Hematopoietic multipotent progenitor cell (in vitro differentiated cells): ENCODE results near the gene TNFRSF19. TPM values are rescaled to one million over a fixed set of nuclear protein-coding genes. Genes with fewer than 3 reads are reported as not detected.

Experiments used
- DNase-seq, 3 donors: peaks; one replicate each; pipeline ENCODE4 v3.0.0-alpha.2; 2011 to 2015; ENCODE audit warnings: low read depth in 2 of 3, low spot score in 2 of 3
- total RNA-seq: library from RNA; depleted of rRNA; stranded (reverse); fragments of >200 nt; gene quantifications from one replicate; pipeline ENCODE4 v1.2.3, GENCODE V29; 2012

TNFRSF19 gene
- total RNA-seq, 1 donor, result 1.1 TPM

DNA sequence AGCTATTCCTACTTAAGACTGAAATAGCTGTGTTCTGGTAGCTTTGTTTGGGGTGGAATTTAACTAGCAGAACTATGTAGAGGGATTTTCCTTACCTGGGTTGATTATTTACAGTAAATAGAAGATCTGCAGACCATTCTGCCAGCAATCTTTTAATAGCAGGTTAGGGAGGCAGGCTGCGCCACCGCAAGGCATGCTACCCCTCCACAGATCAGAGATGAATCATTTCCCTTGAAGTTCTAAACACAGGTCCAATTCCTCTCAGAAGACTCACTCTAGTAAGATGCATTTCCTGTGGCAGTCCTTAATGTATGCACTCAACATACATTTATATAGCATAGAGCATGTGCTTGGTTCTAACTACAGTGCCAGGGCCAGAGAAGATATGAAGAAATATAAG lies 109.0 kb downstream of the TNFRSF19 start:
- DNase-seq, result no peak

- DNase-seq, result no peak
These were observed 110.8 kb downstream of the TNFRSF19 start for GRCh38 chr13:23680845-23681669.

DNA sequence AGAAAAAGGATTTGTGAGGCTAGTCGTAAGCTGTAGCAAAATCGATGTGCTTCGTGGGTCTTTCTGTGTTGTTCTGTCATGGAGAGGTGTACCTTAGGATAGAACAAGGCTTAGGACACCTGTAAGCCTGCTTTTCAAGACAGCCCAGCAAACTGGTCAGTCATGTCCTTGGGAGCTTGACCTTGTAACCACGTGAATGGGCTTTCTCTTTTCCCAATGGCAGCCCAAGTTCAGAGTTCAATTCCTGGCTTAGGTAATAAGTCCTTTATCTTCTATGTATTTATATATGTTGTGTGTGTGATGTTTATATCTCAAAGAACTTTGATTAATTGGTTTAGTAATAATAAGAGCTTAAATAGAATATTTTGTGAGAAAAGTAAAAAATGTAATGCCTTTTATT lies 112.9 kb downstream of the TNFRSF19 start:
- no peak for DNase-seq

- DNase-seq, result peak in 1 of 3 donors; percentile 7
These were observed 114.4 kb downstream of the TNFRSF19 start for GRCh38 chr13:23684647-23685046.

DNA sequence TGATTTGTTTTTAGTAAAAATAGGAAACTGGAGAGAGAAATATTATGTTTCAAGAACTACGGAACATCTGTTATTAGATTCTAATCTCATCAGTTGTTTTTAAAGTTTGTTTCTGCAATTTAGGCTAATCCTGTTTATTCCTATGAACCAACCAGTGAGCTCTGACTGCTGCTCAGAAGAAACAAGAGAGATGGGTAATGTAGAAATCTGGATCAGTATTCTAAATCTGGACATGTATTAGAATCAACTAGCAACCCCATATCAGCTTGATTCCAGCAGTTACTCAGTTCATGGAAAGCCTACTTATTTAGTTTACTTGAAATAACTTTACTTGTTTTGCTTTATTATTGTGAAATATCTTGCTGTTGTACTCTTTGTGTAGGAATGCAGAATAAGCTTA lies 115.2 kb downstream of the TNFRSF19 start:
- no peak for DNase-seq

- no peak for DNase-seq
These were observed 116.7 kb downstream of the TNFRSF19 start for GRCh38 chr13:23686948-23687347.

- DNase-seq, result no peak
These were observed 117.4 kb downstream of the TNFRSF19 start for GRCh38 chr13:23687614-23688013.

DNA sequence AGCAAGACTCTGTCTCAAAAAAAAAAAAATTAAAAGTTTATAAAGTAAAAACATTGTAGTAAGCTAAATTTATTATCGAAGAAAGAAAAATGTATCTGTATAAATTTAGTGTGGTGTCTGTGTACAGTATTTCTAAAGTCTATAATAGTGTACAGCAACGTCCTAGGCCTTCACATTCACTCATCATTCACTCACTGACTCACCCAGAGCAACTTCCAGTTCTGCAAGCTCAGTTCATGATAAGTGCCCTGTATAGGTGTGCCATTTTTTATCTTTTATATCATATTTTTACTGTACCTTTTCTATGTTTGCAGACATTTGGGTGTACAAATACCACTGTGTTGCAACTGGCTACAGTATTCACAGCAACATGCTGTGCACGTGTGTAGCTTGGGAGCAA lies 118.1 kb downstream of the TNFRSF19 start:
- DNase-seq, result no peak

DNA sequence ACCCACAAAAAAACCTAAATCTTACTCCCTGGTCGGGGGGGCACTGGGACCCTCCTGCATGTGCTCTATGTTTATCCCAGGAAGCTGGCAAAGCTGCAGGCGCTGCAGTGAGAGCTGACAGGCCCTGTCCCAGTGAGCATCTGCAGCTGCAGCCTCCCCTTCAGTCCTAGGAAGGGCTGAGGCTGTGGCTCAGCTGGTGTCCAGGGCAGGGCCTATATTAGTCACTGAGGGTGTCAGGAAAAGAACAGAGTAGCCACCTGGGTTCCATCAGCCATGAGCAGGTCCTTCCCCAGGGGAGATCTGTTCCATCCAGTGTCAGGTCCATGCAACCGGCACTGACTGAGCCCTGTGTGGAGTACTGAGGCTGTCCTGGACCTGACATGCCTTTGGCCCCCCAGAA lies 120.5 kb downstream of the TNFRSF19 start:
- no peak for DNase-seq

- DNase-seq, result no peak
These were observed 122.6 kb downstream of the TNFRSF19 start for GRCh38 chr13:23692816-23693215.

DNA sequence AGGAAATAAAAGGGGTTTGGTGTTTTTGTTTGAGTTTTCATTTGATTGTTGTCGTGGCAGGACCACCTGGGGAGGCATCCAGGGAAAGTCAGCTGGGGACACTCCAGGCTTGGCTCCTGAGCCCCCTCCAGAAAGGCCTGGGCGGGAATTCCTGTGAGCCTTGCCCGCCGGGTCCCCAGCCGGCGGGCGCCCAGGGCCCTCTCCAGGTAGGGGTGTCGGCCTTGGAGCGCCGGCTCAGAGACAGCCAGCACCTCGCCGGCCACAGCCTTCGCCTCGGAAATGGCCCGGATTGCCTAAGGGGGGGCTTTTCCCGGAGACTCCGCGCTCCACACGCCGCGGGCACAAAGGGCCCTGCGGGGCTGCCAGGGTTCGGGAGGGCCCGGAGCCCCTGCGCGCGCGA lies 125.0 kb downstream of the TNFRSF19 start:
- DNase-seq, result no peak

DNA sequence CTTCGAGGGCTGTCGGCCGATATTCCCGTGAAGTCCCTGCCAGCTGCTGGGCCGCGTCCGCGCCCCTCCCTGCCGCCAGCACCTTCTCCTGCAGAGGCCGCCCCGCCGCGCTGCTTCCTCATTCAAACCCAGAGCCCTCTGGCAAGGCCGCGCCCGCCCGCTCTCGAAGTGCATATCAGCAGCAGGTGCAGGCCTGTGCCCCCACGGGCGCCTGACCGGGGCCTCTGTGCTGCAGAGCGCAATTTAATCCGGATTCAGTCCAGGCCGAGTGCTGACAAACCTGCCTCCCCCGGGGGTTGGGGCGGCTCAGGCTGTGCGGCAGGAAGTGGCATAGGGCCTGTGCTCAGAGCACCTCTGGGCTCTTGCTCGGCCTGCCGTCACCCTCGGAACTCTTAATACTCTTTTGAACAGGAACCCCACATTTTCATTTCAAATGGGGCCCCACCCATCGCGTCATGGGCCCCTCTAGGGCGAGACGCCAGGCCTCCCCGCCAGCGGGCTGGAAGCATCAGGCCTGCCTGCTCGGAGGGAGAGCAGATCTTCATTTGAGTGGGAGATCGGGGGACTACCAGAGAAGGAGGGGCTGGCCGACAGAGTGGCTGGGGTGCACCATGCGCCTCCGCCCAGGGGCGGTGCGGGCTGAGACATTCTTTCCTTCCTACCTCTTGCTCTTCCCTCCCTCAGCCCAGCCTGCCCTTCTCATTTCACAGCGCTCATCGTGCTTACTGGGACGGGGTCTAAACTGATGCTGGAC lies 125.7 kb downstream of the TNFRSF19 start:
- DNase-seq, result peak; percentile 21 to 73 (median 63)

- DNase-seq, result no peak
These were observed 126.4 kb downstream of the TNFRSF19 start for GRCh38 chr13:23696610-23697009.

DNA sequence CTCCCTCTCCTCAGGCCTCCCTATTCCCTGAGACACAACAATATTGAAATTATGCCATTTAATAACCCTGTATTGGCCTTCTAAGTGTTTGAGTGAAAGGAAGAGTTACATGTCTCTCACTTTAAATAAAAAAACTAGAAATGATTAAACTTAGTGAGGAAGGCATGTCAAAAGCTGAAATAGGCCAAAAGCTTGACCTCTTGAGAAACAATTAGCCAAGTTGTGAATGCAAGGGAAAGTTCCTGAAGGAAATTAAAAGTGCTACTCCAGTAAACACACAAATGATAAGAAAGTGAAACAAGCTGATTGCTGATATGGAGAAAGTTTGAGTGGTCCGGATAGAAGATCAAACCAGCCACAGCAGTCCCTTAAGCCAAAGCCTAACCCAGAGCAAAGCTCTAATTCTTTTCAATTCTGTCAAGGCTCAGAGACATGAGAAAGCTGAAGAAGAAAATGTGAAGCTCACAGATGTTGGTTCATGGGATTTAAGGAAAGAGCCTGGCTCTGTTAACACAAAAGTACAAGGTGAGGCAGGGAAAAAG lies 127.6 kb downstream of the TNFRSF19 start:
- no peak for DNase-seq

GRCh38 chr13:23699271-23699670 lies 129.1 kb downstream of the TNFRSF19 start:
- no peak for DNase-seq

- DNase-seq, result no peak
These were observed 131.0 kb downstream of the TNFRSF19 start for GRCh38 chr13:23701186-23701585.

GRCh38 chr13:23701636-23702035 lies 131.4 kb downstream of the TNFRSF19 start:
- no peak for DNase-seq

DNA sequence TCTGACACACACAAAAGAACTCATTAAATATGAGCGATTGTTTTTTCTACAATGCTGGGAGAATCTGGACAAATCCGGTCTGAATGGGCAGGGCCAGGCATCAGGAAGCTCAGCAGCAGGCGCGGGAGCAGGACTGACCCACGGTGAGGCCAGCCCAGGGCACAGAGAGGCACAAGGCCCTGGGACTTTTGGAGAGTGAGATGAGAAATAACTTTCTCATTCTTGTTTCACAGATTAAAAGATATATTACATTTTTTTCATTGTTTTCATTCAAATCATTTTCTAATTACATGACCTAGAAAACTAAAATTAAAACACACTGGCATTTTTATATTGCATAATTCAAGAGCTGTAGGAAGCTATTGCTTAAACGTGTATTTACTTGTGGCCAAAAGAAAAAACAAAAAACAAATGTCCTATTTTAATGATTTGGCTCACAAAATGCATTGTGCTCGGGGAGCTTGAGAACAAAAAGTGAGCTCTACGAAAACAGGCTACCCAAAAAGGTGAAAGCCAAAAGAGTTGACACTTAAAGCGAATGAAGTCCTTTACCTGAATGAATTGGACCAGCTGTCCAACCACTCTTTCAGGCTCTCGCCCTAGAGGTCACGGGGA lies 133.1 kb downstream of the TNFRSF19 start:
- no peak for DNase-seq

DNA sequence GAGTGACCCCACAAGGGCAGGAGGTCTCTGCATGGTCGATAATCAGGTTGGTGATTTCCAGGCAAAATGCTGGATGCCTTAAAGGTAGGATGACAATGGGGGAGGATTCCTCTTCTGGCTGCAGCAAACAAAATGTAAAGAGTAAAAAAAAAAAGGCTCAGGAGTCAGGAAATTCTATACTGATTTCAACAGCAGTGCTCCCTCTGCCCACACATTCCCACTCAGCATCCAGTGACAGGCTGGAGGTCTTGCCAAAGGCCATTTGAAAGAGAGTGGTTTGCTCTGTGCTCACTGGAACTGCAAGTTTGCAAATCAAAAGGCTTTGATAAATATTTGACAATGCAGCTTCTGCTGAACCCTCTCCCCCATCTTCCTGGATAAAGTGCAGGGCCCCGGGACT lies 135.4 kb downstream of the TNFRSF19 start:
- no peak for DNase-seq

DNA sequence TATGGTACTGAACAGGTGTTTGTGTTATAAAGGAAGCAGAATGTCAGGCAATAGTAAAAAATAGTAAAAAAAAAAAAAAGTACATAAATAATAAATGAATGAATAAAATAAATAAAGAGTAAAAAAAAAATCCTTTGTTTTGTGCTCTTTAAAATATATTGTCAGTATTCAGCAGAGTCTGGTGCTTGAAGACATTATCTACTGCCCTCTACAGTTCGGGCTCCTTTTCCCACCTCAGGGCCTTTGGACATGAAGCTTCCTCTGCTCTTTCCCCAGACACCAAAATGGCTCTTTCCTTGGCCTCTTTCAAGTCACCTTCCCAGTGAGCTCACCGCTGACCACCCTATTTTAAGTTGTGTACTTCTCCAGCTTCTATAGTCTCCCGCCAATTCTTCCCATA lies 137.5 kb downstream of the TNFRSF19 start:
- DNase-seq, result peak in 1 of 3 donors; percentile 24

DNA sequence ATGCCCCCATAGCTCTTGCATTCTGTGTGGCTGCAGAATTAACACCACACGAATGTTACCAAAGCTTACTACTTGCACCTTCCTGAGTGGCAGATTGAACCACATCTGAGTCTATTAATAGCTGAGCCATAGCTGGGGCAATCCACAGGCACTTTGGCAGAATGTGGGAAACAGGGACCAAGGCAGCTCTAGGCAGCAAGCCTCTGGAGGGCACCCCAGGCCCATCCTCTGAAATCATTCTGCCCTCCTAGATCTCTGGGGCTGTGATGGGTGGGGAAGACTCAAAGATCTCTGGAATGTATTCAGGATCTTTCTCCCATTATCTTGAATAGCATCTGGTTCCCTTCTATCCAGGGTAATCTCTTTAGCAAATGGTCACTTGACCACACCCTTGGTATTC lies 139.3 kb downstream of the TNFRSF19 start:
- DNase-seq, result no peak
